Calu3 (cell line): ENCODE measurements around the gene OR4E1. TPM values are rescaled to one million over a fixed set of nuclear protein-coding genes. Genes with fewer than 3 reads are reported as not detected.
"Not testable (repeated sequence)": the region's sequence is repeated elsewhere in the genome, so short reads cannot be mapped to it uniquely, and the experiment has no call there.

ENCODE experiments used
- BruUV-seq: library from RNA; stranded (reverse); fragments of 400-500 nt; replicated peaks from 2 replicates; lab custom pipeline; 2021; lab: Mats Ljungman, UMichigan
- CTCF ChIA-PET: fragments of 300-600 bp; sonication (Branson Sonifier 250); formaldehyde crosslinking; loops from one replicate; lab custom pipeline; 2022; ENCODE audit warnings: antibody characterized with exemption; lab: Charles Lee
- DNase-seq: peaks from one replicate; pipeline ENCODE4 v3.0.0; 2022
- H3K27ac Mint-ChIP-seq: one replicate; pipeline ENCODE4 v1.8.0; 2022; ENCODE audit warnings: mixed read lengths; ENCODE audit not compliant: unreplicated experiment
- H3K27me3 Mint-ChIP-seq: one replicate; pipeline ENCODE4 v1.8.0; 2022; ENCODE audit warnings: mixed read lengths; ENCODE audit not compliant: unreplicated experiment
- H3K36me3 Mint-ChIP-seq: one replicate; pipeline ENCODE4 v1.8.0; 2022; ENCODE audit warnings: mild to moderate bottlenecking, moderate library complexity, mixed read lengths; ENCODE audit not compliant: insufficient read depth, unreplicated experiment
- H3K4me1 Mint-ChIP-seq: one replicate; pipeline ENCODE4 v1.8.0; 2022; ENCODE audit warnings: mild to moderate bottlenecking, low read depth, mixed read lengths; ENCODE audit not compliant: unreplicated experiment
- H3K4me3 Mint-ChIP-seq: one replicate; pipeline ENCODE4 v1.8.0; 2022; ENCODE audit warnings: mild to moderate bottlenecking, low read depth, moderate library complexity, mixed read lengths; ENCODE audit not compliant: unreplicated experiment
- H3K9me3 Mint-ChIP-seq: one replicate; pipeline ENCODE4 v1.8.0; 2022; ENCODE audit warnings: low read depth, mixed read lengths; ENCODE audit not compliant: unreplicated experiment
- CTCF ChIP-seq: fragments of 200-600 bp; IDR thresholded peaks from one replicate; pipeline ENCODE4 v1.8.0; 2022; ENCODE audit warnings: antibody characterized with exemption; ENCODE audit not compliant: unreplicated experiment
- intact Hi-C: fragments of 100-400 bp; cut with micrococcal nuclease; formaldehyde crosslinking; loops from one replicate; pipeline ENCODE4 v1.10.0; 2022; ENCODE audit not compliant: unreplicated experiment
- total RNA-seq: library from RNA; stranded (reverse); gene quantifications from 2 replicates; pipeline ENCODE4 v1.2.3, GENCODE V29; 2022

Gene OR4E1
- total RNA-seq, 1 experiment from 2014 or later = not detected

- Mint-ChIP-seq H3K36me3 (no peaks in the 10 kb centered on the region), H3K27me3 (peaks cover 40% of the 10 kb centered on the region), H3K4me1 (no peaks in the 10 kb centered on the region), H3K9me3 (no peaks in the 10 kb centered on the region), H3K4me3 (no peak overlapping the region), H3K27ac (no peak overlapping the region)
- TF ChIP-seq CTCF = no peak
- no peak for DNase-seq
- BruUV-seq = no TSS peak
- intact Hi-C loops = no loop called here
- CTCF ChIA-PET = no interaction called here
Measured at GRCh38 chr14:21643407-21643806, 30.2 kb downstream of the OR4E1 start.

- intact Hi-C loops = no loop called here
Measured at GRCh38 chr14:21642683-21643082, 30.9 kb downstream of the OR4E1 start.

GRCh38 chr14:21634840-21635239 lies 38.8 kb downstream of the OR4E1 start, which contains the start of gene OR10G2:
Gene OR10G2 (minus strand): TSS chr14:21634940. CDS start chr14:21634842, 98 bp downstream.
- CTCF ChIA-PET = no interaction called here
- no peak for DNase-seq
- no peaks in the 10 kb centered on the region for H3K4me1 Mint-ChIP-seq
- no peak within 1 kb of the TSS for H3K4me3 Mint-ChIP-seq
- H3K27ac Mint-ChIP-seq = no peak within 1 kb of the TSS
- intact Hi-C loops = no loop called here
- no peak for TF ChIP-seq CTCF
- H3K36me3 Mint-ChIP-seq = no peaks in the 10 kb centered on the region
- peaks cover 62% of the 10 kb centered on the region for H3K27me3 Mint-ChIP-seq
- BruUV-seq = no TSS peak
- H3K9me3 Mint-ChIP-seq = no peaks in the 10 kb centered on the region

More at GRCh38 chr14:21642683-21643082, 30.9 kb downstream of the OR4E1 start:
- Mint-ChIP-seq H3K9me3 (no peaks in the 10 kb centered on the region), H3K36me3 (no peaks in the 10 kb centered on the region), H3K27ac (no peak overlapping the region), H3K4me1 (no peaks in the 10 kb centered on the region), H3K27me3 (peaks cover 47% of the 10 kb centered on the region), H3K4me3 (no peak overlapping the region)
- no peak for DNase-seq
- no peak for TF ChIP-seq CTCF
- CTCF ChIA-PET = no interaction called here
- no TSS peak for BruUV-seq

GRCh38 chr14:21631084-21631483 lies 42.5 kb downstream of the OR4E1 start:
- Mint-ChIP-seq H3K36me3 (no peaks in the 10 kb centered on the region), H3K27ac (no peak overlapping the region), H3K4me1 (no peaks in the 10 kb centered on the region), H3K27me3 (peaks cover 53% of the 10 kb centered on the region), H3K9me3 (no peaks in the 10 kb centered on the region), H3K4me3 (no peak overlapping the region)
- DNase-seq = no peak
- BruUV-seq = no TSS peak
- intact Hi-C loops = no loop called here
- CTCF ChIA-PET = no interaction called here
- TF ChIP-seq CTCF = no peak

- intact Hi-C loops, H3K9me3 Mint-ChIP-seq, H3K27ac Mint-ChIP-seq, CTCF ChIA-PET, DNase-seq, H3K4me1 Mint-ChIP-seq, H3K36me3 Mint-ChIP-seq, H3K4me3 Mint-ChIP-seq, BruUV-seq: not testable (repeated sequence)
- H3K27me3 Mint-ChIP-seq = peaks cover 53% of the 10 kb centered on the region
Measured at GRCh38 chr14:21630503-21630902, 43.1 kb downstream of the OR4E1 start.
